ENCODE measurements around the gene DHCR7.

Gene DHCR7

GRCh38 chr11:71490731-71491390 is 42.7 kb upstream of the DHCR7 start:
- TF ChIP-seq CTCF (IDR thresholded peaks at IDR 0.05; ENCODE audit: extremely low read depth, insufficient read depth, missing control alignments), result no peak
- no peak for DNase-seq (ENCODE audit: low spot score)
- in situ Hi-C loops (cut with MboI; ENCODE audit: low pct_unique_long_range_greater_than_20kb, low sequenced_read_pairs, unreplicated experiment), result no loop called here

- no peak for TF ChIP-seq CTCF (IDR thresholded peaks at IDR 0.05; ENCODE audit: extremely low read depth, insufficient read depth, missing control alignments)
- in situ Hi-C loops (cut with MboI; ENCODE audit: low pct_unique_long_range_greater_than_20kb, low sequenced_read_pairs, unreplicated experiment), result no loop called here
- no peak for DNase-seq (ENCODE audit: low spot score)
Observed at GRCh38 chr11:71490044-71490730, 42.0 kb upstream of the DHCR7 start.

GRCh38 chr11:71489311-71490043 is 41.3 kb upstream of the DHCR7 start:
- TF ChIP-seq CTCF (IDR thresholded peaks at IDR 0.05; ENCODE audit: extremely low read depth, insufficient read depth, missing control alignments), result no peak
- peak; percentile 87 for DNase-seq (ENCODE audit: low spot score)
- in situ Hi-C loops (cut with MboI; ENCODE audit: low pct_unique_long_range_greater_than_20kb, low sequenced_read_pairs, unreplicated experiment), result no loop called here

GRCh38 chr11:71488681-71489270 is 40.6 kb upstream of the DHCR7 start:
- no peak for DNase-seq (ENCODE audit: low spot score)
- in situ Hi-C loops (cut with MboI; ENCODE audit: low pct_unique_long_range_greater_than_20kb, low sequenced_read_pairs, unreplicated experiment), result no loop called here
- no peak for TF ChIP-seq CTCF (IDR thresholded peaks at IDR 0.05; ENCODE audit: extremely low read depth, insufficient read depth, missing control alignments)

GRCh38 chr11:71486320-71486719 is 38.1 kb upstream of the DHCR7 start:
- in situ Hi-C loops (cut with MboI; ENCODE audit: low pct_unique_long_range_greater_than_20kb, low sequenced_read_pairs, unreplicated experiment), result no loop called here
- DNase-seq (ENCODE audit: low spot score), result no peak
- TF ChIP-seq CTCF (IDR thresholded peaks at IDR 0.05; ENCODE audit: extremely low read depth, insufficient read depth, missing control alignments), result no peak

GRCh38 chr11:71485466-71485865 is 37.3 kb upstream of the DHCR7 start:
- no peak for DNase-seq (ENCODE audit: low spot score)

More at GRCh38 chr11:71485466-71485865, 37.3 kb upstream of the DHCR7 start:
- in situ Hi-C loops (cut with MboI; ENCODE audit: low pct_unique_long_range_greater_than_20kb, low sequenced_read_pairs, unreplicated experiment), result no loop called here
- TF ChIP-seq CTCF (IDR thresholded peaks at IDR 0.05; ENCODE audit: extremely low read depth, insufficient read depth, missing control alignments), result no peak

All from GM13977 (cell line).